Esophagus muscularis mucosa (tissue), 4 donors: ENCODE data around the gene PTPN2.

Experiments
- EP300 ChIP-seq: sonication (generic); formaldehyde crosslinking; IDR thresholded peaks from one replicate; pipeline ENCODE4 v1.6.1; 2017; ENCODE audit warnings: antibody characterized with exemption
- POLR2A ChIP-seq: fragments of 450-650 bp; IDR thresholded peaks from one replicate; pipeline ENCODE4 v1.6.1; 2017; ENCODE audit warnings: antibody characterized with exemption, moderate library complexity, mild to moderate bottlenecking, low read depth
- POLR2AphosphoS5 ChIP-seq, 2 donors: sonication (generic); formaldehyde crosslinking; IDR thresholded peaks; one replicate each; pipeline ENCODE4 v1.6.1; 2017; ENCODE audit warnings: antibody characterized with exemption in 2 of 2
- TF ChIP-seq, protein P1 (sequence below), 3 experiments: fragments of 200-600 bp in 2 of 3; fragments of 450-650 bp in 1 of 3; sonication (generic) in 2 of 3; IDR thresholded peaks; one replicate each; pipeline ENCODE4 v1.5.1; 2017 to 2019; ENCODE audit warnings: antibody characterized with exemption in 3 of 3, mild to moderate bottlenecking in 2 of 3, moderate library complexity in 1 of 3

- TF ChIP-seq, protein P1, sequence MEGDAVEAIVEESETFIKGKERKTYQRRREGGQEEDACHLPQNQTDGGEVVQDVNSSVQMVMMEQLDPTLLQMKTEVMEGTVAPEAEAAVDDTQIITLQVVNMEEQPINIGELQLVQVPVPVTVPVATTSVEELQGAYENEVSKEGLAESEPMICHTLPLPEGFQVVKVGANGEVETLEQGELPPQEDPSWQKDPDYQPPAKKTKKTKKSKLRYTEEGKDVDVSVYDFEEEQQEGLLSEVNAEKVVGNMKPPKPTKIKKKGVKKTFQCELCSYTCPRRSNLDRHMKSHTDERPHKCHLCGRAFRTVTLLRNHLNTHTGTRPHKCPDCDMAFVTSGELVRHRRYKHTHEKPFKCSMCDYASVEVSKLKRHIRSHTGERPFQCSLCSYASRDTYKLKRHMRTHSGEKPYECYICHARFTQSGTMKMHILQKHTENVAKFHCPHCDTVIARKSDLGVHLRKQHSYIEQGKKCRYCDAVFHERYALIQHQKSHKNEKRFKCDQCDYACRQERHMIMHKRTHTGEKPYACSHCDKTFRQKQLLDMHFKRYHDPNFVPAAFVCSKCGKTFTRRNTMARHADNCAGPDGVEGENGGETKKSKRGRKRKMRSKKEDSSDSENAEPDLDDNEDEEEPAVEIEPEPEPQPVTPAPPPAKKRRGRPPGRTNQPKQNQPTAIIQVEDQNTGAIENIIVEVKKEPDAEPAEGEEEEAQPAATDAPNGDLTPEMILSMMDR (IDR thresholded peaks at IDR 0.05) = no peak
- no peak for TF ChIP-seq EP300
- TF ChIP-seq POLR2AphosphoS5 (IDR thresholded peaks at IDR 0.05) = no peak
- TF ChIP-seq POLR2A = no peak
These were observed 4.0 kb downstream of the PTPN2 start for GRCh38 chr18:12879840-12880540.
